HepG2 (cell line): ENCODE data around the gene GNB1. TPM values are rescaled to one million over a fixed set of nuclear protein-coding genes. Genes with fewer than 3 reads are reported as not detected.

Experiments used
- ASH2L ChIP-seq: fragments of 300-600, 200-600 bp; sonication (generic); IDR thresholded peaks from 2 replicates; pipeline ENCODE4 v1.7.0; 2017; ENCODE audit warnings: low read depth, mild to moderate bottlenecking, moderate library complexity, mixed read lengths, low read length; ENCODE audit not compliant: insufficient read length
- CREB1 ChIP-seq, 2 experiments: fragments of 450-650 bp in 1 of 2; IDR thresholded peaks; 2 replicates each; pipeline ENCODE4 v1.6.1; 2016 to 2017; ENCODE audit warnings: control low read depth in 1 of 2, mild to moderate bottlenecking in 1 of 2, missing compliant biosample characterization in 1 of 2, missing genetic modification characterization in 1 of 2
- EZH2 ChIP-seq: conservative IDR thresholded peaks from 2 replicates; pipeline ENCODE4 v1.6.1; 2012; ENCODE audit warnings: mild to moderate bottlenecking, low read depth, low read length, moderate library complexity
- HOXA5 ChIP-seq: sonication (generic); formaldehyde crosslinking; IDR thresholded peaks from 2 replicates; pipeline ENCODE4 v1.4.0; 2020; ENCODE audit warnings: missing genetic modification reagents
- KAT2B ChIP-seq: fragments of 150-350 bp; IDR thresholded peaks from 2 replicates; pipeline ENCODE4 v1.6.1; 2014; ENCODE audit warnings: low read depth, low read length, borderline replicate concordance
- MTF1 ChIP-seq: sonication (generic); formaldehyde crosslinking; IDR thresholded peaks from 2 replicates; pipeline ENCODE4 v1.5.0; 2020; ENCODE audit warnings: missing genetic modification reagents
- NRL ChIP-seq: sonication (generic); formaldehyde crosslinking; IDR thresholded peaks from 2 replicates; pipeline ENCODE4 v1.5.0; 2020; ENCODE audit warnings: missing genetic modification reagents, mild to moderate bottlenecking, moderate library complexity, borderline replicate concordance
- RBM22 ChIP-seq: fragments of 200-400 bp; formaldehyde crosslinking; optimal IDR thresholded peaks from 2 replicates; pipeline ENCODE3; 2017; ENCODE audit warnings: mild to moderate bottlenecking, low read length, moderate library complexity
- SPEN ChIP-seq: sonication (generic); formaldehyde crosslinking; IDR thresholded peaks from 2 replicates; pipeline ENCODE4 v1.5.1; 2020; ENCODE audit warnings: low read depth, mild to moderate bottlenecking, missing genetic modification reagents
- TOPORS ChIP-seq: sonication (generic); formaldehyde crosslinking; IDR thresholded peaks from 2 replicates; pipeline ENCODE4 v1.8.0; 2023; ENCODE audit warnings: mild to moderate bottlenecking, missing genetic modification reagents
- TRIM24 ChIP-seq: sonication (generic); formaldehyde crosslinking; IDR thresholded peaks from 2 replicates; pipeline ENCODE4 v1.8.0; 2022; ENCODE audit warnings: mild to moderate bottlenecking, missing genetic modification reagents
- ZNF3 ChIP-seq: IDR thresholded peaks from 2 replicates; pipeline ENCODE4 v1.7.0; 2017; ENCODE audit warnings: inconsistent platforms
- ZNF331 ChIP-seq: sonication (generic); formaldehyde crosslinking; IDR thresholded peaks from 2 replicates; pipeline ENCODE4 v1.4.0; 2020; ENCODE audit warnings: missing genetic modification reagents
- ZNF335 ChIP-seq: sonication (generic); formaldehyde crosslinking; IDR thresholded peaks from 2 replicates; pipeline ENCODE4 v1.4.0; 2020; ENCODE audit warnings: missing genetic modification reagents
- ZNF670 ChIP-seq: sonication (generic); formaldehyde crosslinking; IDR thresholded peaks from 2 replicates; pipeline ENCODE4 v1.8.0; 2022; ENCODE audit warnings: mild to moderate bottlenecking, missing genetic modification reagents, borderline replicate concordance
- ZNF782 ChIP-seq: sonication (generic); formaldehyde crosslinking; IDR thresholded peaks from 2 replicates; pipeline ENCODE4 v1.4.0; 2020; ENCODE audit warnings: missing genetic modification reagents, mild to moderate bottlenecking, borderline replicate concordance
- polyA plus RNA-seq, 8 experiments: library from polyadenylated mRNA; depleted of rRNA in 3 of 8; stranded (reverse) in 7 of 8; unstranded in 1 of 8; fragments of >200 nt; fragmentation: Illumina TruSeq in 4 of 8; extraction: Trizol in 4 of 8; gene quantifications; 2 replicates each; pipeline versions ENCODE4 v1.2.1 to v1.2.3, GENCODE V29; 2011 to 2016; ENCODE audit warnings: low read depth in 4 of 8, missing spikeins in 1 of 8, mixed read lengths in 1 of 8; ENCODE audit not compliant: insufficient read depth in 1 of 8
- total RNA-seq, 5 experiments: library from RNA; depleted of rRNA; stranded (reverse); fragments of >200 nt; fragmentation: Illumina TruSeq; extraction: Trizol; gene quantifications; 2 replicates each; pipeline ENCODE4 v1.2.3, GENCODE V29; 2016; ENCODE audit warnings: low read depth in 1 of 5
- TF ChIP-seq, protein P1 (sequence below): sonication (generic); formaldehyde crosslinking; IDR thresholded peaks from one replicate; pipeline ENCODE4 v1.5.1; 2020; ENCODE audit warnings: mild to moderate bottlenecking, missing genetic modification reagents; ENCODE audit errors: not compliant biosample characterization
- TF ChIP-seq, protein P2 (sequence below): sonication (generic); formaldehyde crosslinking; IDR thresholded peaks from 2 replicates; pipeline ENCODE4 v1.5.0; 2020; ENCODE audit warnings: mild to moderate bottlenecking, low read depth, missing genetic modification reagents, borderline replicate concordance
- TF ChIP-seq, protein P3 (sequence below): IDR thresholded peaks from 2 replicates; pipeline ENCODE4 v1.6.1; 2016; ENCODE audit warnings: missing biosample characterization, missing genetic modification reagents, low read depth

The GNB1 gene
- total and polyA plus RNA-seq, 2 of the 13 experiments (the other 11 are each of a cell fraction or from before 2014, with no cell fraction given), result 66.2 to 327 TPM

DNA sequence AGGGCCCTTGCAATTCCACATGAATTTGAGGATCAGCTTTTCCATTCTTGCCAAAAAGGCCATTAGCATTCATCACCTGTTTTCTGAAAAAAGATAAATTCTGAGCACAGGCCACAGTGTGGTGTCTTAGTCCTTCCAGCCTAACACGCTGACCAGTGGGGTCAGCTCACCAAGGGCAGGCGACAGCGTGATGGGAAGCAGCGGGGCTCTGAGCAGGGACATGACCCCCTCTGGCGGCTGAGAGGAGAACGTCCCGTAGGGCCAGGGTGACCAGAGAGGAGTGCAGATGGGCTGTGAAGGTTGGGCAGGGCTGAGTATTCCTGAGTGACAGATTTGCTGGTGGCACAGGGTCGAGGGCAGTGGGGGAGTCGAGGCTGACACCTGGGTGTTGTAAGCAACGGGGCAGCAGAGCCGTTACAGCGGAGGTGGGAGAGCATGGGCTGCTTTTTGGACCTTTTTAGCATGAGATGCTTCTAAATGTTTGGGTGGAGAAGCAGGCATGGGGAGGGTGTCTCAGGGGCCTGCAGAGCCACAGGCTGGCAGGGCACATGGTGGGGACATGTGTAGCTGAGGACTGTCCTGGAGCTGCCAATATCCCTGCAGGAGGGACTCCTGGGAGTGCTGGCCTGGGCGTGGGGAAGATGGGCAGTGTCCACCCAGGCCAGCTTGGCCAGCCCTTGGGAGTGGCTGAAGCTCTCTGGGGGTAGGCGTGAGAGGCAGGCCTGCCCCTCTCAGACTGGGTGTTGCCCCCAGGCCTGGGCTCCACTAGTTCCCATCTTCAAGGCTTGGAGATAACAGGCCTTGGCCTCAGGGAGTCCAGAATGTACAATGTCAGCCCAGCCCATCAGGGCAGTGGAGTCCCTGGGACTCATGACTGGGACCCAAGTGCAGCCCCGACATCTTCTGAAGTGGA, 15.6 kb upstream of the GNB1 start (continued):
- TF ChIP-seq, protein P1, sequence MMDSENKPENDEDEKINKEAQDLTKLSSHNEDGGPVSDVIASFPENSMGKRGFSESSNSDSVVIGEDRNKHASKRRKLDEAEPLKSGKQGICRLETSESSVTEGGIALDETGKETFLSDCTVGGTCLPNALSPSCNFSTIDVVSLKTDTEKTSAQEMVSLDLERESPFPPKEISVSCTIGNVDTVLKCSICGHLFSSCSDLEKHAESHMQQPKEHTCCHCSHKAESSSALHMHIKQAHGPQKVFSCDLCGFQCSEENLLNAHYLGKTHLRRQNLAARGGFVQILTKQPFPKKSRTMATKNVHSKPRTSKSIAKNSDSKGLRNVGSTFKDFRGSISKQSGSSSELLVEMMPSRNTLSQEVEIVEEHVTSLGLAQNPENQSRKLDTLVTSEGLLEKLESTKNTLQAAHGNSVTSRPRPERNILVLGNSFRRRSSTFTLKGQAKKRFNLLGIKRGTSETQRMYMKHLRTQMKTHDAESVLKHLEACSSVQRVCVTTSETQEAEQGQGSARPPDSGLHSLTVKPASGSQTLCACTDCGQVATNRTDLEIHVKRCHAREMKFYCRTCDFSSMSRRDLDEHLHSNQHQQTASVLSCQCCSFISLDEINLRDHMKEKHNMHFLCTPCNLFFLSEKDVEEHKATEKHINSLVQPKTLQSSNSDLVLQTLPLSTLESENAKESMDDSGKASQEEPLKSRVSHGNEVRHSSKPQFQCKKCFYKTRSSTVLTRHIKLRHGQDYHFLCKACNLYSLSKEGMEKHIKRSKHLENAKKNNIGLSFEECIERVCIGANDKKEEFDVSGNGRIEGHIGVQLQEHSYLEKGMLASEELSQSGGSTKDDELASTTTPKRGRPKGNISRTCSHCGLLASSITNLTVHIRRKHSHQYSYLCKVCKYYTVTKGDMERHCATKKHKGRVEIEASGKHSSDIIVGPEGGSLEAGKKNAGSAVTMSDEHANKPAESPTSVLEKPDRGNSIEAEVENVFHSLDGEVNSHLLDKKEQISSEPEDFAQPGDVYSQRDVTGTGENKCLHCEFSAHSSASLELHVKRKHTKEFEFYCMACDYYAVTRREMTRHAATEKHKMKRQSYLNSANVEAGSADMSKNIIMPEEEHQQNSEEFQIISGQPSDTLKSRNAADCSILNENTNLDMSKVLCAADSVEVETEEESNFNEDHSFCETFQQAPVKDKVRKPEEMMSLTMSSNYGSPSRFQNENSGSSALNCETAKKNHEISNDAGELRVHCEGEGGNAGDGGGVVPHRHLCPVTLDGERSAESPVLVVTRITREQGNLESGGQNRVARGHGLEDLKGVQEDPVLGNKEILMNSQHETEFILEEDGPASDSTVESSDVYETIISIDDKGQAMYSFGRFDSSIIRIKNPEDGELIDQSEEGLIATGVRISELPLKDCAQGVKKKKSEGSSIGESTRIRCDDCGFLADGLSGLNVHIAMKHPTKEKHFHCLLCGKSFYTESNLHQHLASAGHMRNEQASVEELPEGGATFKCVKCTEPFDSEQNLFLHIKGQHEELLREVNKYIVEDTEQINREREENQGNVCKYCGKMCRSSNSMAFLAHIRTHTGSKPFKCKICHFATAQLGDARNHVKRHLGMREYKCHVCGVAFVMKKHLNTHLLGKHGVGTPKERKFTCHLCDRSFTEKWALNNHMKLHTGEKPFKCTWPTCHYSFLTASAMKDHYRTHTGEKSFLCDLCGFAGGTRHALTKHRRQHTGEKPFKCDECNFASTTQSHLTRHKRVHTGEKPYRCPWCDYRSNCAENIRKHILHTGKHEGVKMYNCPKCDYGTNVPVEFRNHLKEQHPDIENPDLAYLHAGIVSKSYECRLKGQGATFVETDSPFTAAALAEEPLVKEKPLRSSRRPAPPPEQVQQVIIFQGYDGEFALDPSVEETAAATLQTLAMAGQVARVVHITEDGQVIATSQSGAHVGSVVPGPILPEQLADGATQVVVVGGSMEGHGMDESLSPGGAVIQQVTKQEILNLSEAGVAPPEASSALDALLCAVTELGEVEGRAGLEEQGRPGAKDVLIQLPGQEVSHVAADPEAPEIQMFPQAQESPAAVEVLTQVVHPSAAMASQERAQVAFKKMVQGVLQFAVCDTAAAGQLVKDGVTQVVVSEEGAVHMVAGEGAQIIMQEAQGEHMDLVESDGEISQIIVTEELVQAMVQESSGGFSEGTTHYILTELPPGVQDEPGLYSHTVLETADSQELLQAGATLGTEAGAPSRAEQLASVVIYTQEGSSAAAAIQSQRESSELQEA (CRISPR knock-in tag), result no peak
- TF ChIP-seq TOPORS (CRISPR knock-in tag), result no peak
- TF ChIP-seq ZNF670 (CRISPR knock-in tag), result no peak
- no peak for TF ChIP-seq CREB1 (IDR thresholded peaks at IDR 0.05)
- TF ChIP-seq CREB1 (CRISPR knock-in tag; IDR thresholded peaks at IDR 0.05), result peak; percentile 68
- no peak for TF ChIP-seq NRL
- TF ChIP-seq RBM22, result no peak
- TF ChIP-seq ASH2L, result no peak
- no peak for TF ChIP-seq HOXA5
- TF ChIP-seq TRIM24 (CRISPR knock-in tag), result no peak
- TF ChIP-seq ZNF335, result 0 out of 2 replicates have a peak, but pooled peaks have one; percentile 67
- TF ChIP-seq KAT2B, result no peak
- TF ChIP-seq EZH2, result no peak
- no peak for TF ChIP-seq ZNF782 (CRISPR knock-in tag)
- TF ChIP-seq, protein P2, sequence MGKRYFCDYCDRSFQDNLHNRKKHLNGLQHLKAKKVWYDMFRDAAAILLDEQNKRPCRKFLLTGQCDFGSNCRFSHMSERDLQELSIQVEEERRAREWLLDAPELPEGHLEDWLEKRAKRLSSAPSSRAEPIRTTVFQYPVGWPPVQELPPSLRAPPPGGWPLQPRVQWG (CRISPR knock-in tag), result no peak
- TF ChIP-seq MTF1 (CRISPR knock-in tag), result no peak
- peak; percentile 42; the same call in 1 of the 2 replicates for TF ChIP-seq ZNF331 (CRISPR knock-in tag)
- TF ChIP-seq ZNF3 (CRISPR knock-in tag), result no peak
- TF ChIP-seq, protein P3, sequence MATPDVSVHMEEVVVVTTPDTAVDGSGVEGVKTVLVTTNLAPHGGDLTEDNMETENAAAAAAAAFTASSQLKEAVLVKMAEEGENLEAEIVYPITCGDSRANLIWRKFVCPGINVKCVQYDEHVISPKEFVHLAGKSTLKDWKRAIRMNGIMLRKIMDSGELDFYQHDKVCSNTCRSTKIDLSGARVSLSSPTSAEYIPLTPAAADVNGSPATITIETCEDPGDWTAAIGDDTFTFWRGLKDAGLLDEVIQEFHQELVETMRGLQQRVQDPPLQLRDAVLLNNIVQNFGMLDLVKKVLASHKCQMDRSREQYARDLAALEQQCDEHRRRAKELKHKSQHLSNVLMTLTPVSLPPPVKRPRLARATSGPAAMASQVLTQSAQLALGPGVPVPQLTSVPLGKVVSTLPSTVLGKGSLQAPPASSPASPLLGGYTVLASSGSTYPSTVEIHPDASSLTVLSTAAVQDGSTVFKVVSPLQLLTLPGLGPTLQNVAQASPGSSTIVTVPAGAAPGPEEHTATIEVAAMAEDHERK (CRISPR knock-in tag), result no peak
- TF ChIP-seq SPEN (CRISPR knock-in tag), result no peak
